AG09319 (cell line): ENCODE data around the gene RTL10.

ENCODE experiments used
- DNase-seq: peaks from one replicate; pipeline ENCODE4 v3.0.0-alpha.2; 2010; ENCODE audit warnings: low read depth; ENCODE audit errors: extremely low read depth
- TF ChIP-seq, protein P1 (sequence below): IDR thresholded peaks from 2 replicates; pipeline ENCODE4 v1.5.1; 2011; ENCODE audit warnings: low read depth, mild to moderate bottlenecking, inconsistent platforms, low read length, moderate library complexity

RTL10 gene

DNA sequence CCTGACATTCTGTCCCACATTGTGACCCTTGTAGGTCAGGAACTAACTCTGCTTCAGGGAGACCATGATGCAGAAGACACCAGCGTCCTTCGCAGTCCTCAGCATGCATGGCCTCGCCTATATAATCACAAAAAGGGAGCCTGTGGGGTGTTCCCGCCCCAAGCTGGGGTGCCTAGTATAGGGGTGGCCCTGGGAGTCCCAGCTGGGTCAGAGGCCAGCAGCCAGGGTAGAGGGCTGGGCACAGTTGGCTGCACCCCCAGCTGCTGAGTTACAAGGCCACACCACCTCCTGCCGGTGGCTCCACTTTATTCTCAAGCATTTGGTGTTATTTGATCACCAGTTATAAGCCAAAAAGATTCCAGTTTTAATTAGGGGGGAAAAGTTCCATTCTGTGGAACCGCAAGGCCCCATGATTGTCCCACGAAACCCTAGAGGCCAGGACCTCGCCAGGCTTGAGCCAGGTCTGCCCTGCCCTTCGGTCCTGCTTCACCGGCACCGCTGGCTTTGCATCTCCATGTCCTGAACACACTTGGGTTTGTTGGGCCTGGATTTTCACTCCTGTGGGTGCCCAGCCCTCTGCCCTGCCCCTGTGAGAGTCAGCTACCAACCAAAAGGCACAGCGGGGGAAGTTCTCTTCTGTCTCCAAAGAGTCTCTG lies 15.0 kb upstream of the RTL10 start:
- no peak for DNase-seq

DNA sequence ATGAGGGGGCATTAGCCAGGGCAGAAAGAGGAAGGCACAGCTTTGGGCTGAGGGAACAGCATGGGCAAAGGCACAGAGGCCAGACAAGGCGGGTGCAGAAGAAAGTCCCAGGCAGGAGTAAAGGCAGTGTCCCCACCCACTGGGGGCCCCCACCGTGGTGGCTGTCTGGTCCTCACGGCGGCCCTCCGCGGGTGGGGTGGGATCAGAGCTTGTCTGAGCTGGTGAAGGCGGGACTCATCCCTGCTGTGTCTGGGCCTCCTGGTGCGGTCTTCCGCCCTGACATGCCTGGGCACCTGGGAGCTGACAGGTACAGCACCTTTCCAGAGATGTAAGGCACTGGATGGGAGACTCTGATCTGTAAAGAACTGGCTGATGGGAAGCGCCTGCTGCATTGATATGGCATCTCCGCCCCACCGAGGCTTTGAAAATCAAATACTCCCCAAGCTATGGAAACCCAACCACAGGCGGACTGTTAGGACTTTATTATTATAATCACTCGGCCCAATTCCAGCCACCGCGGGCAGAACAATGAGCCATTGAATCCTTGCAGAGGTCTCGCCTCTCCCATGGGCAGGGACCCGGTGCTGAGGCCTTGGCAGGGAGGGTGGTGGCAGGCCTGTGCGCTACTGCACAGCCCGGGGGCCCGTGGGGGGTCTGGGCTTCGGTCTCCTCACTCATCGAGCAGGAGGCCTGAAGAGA lies 14.2 kb upstream of the RTL10 start:
- no peak for DNase-seq

More for the DNA sequence above, 15.0 kb upstream of the RTL10 start:
- TF ChIP-seq, protein P1, sequence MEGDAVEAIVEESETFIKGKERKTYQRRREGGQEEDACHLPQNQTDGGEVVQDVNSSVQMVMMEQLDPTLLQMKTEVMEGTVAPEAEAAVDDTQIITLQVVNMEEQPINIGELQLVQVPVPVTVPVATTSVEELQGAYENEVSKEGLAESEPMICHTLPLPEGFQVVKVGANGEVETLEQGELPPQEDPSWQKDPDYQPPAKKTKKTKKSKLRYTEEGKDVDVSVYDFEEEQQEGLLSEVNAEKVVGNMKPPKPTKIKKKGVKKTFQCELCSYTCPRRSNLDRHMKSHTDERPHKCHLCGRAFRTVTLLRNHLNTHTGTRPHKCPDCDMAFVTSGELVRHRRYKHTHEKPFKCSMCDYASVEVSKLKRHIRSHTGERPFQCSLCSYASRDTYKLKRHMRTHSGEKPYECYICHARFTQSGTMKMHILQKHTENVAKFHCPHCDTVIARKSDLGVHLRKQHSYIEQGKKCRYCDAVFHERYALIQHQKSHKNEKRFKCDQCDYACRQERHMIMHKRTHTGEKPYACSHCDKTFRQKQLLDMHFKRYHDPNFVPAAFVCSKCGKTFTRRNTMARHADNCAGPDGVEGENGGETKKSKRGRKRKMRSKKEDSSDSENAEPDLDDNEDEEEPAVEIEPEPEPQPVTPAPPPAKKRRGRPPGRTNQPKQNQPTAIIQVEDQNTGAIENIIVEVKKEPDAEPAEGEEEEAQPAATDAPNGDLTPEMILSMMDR, result no peak

DNA sequence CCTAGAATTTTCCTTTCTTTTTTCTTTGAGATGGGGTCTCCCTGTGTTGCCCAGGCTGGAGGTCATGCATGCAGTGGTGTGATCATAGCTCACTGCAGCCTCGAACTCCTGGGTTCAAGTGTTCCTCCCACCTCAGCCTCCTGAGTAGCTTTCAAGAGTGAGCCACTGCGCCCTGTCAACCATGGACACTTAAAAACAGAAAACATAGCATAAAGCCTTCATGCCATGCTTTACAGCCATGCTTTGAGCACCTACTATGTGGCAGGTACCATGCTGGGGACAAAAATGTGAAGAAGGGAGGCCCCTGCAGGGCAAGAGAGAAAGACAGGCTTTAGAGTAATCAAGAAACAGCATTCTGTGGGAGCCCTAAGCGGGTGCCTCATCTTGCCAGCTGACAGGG lies 13.7 kb upstream of the RTL10 start:
- TF ChIP-seq, protein P1, result no peak
- DNase-seq, result no peak

More for the DNA sequence above, 14.2 kb upstream of the RTL10 start:
- TF ChIP-seq, protein P1, result no peak

DNA sequence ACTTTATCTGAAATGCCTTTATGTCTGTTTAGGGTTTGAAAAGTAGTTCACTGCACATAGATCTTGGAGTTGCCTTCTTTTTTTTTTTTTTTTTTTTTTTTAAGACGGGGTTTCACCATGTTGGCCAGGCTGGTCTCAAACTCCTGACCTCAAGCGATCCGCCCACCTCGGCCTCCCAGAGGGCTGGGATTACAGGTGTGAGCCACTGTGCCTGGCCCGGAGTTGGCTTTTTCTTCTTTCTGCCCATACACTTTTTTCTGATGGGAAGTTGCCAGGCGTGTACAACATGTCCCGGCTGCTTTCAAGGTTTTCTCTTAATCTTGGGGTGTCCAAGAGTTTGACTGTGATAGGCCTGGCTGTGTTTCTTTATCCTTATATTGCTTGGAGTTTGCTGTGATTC lies 12.9 kb upstream of the RTL10 start:
- TF ChIP-seq, protein P1, result no peak
- no peak for DNase-seq

DNA sequence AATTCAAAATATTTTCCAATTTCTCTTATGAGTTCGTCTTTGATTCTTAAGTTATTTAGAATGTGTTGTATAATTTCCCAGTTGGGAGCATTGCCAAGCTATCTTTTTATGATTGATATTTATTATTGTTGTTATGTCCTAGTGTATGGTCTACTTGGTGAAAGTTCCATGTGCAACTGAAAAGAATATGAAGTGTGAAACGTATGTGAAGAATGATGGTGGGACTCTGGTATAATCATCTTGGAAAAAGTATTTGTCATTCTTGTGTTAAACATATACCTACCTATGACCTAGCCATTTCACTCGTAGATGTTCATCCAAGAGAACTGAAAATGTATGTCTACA lies 12.0 kb upstream of the RTL10 start:
- TF ChIP-seq, protein P1, result no peak
- no peak for DNase-seq

DNA sequence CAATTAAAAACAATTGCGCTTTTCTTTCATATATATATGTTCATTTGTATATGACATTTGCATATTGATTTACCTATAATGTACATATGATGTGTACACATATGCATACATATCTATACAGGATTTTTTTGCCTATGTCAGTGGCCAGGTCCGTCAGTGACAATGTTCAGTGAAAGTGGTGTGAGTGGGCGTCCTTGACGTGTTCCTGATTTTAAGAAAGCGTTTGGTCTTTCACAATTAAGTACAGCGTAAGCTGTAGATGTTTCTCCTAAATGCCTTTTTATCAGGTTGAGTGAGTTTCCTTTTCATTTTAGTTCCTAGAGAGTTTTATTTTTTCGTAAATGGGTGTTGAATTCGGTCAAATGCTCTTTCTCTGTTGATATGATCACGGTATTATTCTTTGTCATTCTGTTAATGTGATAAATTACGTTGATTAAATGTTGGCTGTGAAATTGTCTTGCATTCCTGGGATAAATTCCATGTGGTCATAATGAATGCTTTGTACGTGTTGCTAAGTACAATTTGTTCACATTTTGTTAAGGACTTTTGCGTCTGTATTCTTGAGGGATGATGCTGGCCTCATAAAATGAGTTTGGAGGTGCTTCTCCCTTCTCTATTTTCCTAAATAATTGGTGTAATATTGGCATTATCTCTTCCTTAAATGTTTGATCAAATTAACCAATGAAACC lies 10.6 kb upstream of the RTL10 start:
- no peak for DNase-seq
- TF ChIP-seq, protein P1, result no peak

DNA sequence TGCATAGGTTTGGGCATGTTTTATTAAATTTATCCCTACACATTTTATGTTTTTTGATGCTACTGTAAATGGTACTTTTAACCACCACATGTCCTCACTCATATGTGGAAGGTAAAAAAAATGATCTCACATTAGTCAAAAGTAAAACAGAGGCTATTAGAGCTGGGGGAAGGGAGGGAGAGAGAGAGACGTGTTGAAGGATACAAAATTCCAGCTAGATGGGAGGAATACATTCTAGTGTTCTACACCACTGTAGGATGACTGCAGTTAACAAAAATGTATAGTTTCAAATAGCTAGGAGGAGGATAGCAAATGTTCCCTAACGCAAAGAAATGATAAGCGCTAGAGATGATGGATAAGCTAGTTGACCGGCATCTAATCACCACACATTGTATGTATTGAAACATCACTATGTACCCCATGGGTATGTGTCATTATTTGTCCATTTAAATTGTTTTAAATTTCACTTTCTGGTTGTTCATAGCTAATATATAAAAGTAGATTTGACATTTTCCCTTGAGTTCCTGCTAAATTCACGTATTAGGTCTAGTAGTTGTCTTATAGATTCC lies 9.9 kb upstream of the RTL10 start:
- TF ChIP-seq, protein P1, result no peak
- DNase-seq, result no peak
